Activated CD8-positive, alpha-beta memory T cell treated with anti-CD3 and anti-CD28 coated beads for 4 hours (primary cell): Measurements from ENCODE around the gene UTP4.

Experiments
- DNase-seq, 2 donors: peaks; one replicate each; pipeline ENCODE4 v3.0.0-alpha.2; 2020; ENCODE audit warnings: low read depth in 2 of 2

The UTP4 gene

GRCh38 chr16:69217433-69217832, 85.0 kb downstream of the UTP4 start:
- DNase-seq = no peak
